Stimulated activated naive CD4-positive, alpha-beta T cell (primary cell): ENCODE measurements around the gene ADAMTS4.

Experiments
- DNase-seq, 6 experiments: peaks; one replicate each; lab custom pipeline; 2025; lab: John Stamatoyannopoulos, UW

ADAMTS4 gene

GRCh38 chr1:161145832-161146231 is 53.0 kb downstream of the ADAMTS4 start:
- DNase-seq, result no peak

GRCh38 chr1:161140755-161141400 is 58.0 kb downstream of the ADAMTS4 start:
- DNase-seq, result no peak

GRCh38 chr1:161139766-161140165 is 59.1 kb downstream of the ADAMTS4 start:
- peak in 4 of 6 experiments; percentile 25 to 51 (median 43) for DNase-seq

GRCh38 chr1:161138431-161138830 is 60.4 kb downstream of the ADAMTS4 start:
- no peak for DNase-seq

GRCh38 chr1:161137881-161138280 is 61.0 kb downstream of the ADAMTS4 start:
- DNase-seq, result no peak
